T-helper 1 cell treated with Interleukin-12 subunit alpha and Interleukin-12 subunit beta and Interleukin-4 antibody, amounts not matched to agents 30 μg/mL and 1 μg/mL, for 36 hours (primary cell): ENCODE data around the gene COQ10A.

ENCODE experiments used
- H3K27ac Mint-ChIP-seq: one replicate; pipeline ENCODE4 v1.8.0; 2021; ENCODE audit warnings: mild to moderate bottlenecking, mixed read lengths
- H3K27me3 Mint-ChIP-seq: one replicate; pipeline ENCODE4 v1.8.0; 2021; ENCODE audit warnings: low read depth, mixed read lengths
- H3K36me3 Mint-ChIP-seq: one replicate; pipeline ENCODE4 v1.8.0; 2021; ENCODE audit warnings: low read depth, mixed read lengths
- H3K4me1 Mint-ChIP-seq: one replicate; pipeline ENCODE4 v1.8.0; 2021; ENCODE audit warnings: low read depth, mixed read lengths
- H3K4me3 Mint-ChIP-seq: one replicate; pipeline ENCODE4 v1.8.0; 2021; ENCODE audit warnings: mild to moderate bottlenecking, moderate library complexity, mixed read lengths
- H3K9me3 Mint-ChIP-seq: one replicate; pipeline ENCODE4 v1.8.0; 2021; ENCODE audit warnings: mixed read lengths

The COQ10A gene

DNA sequence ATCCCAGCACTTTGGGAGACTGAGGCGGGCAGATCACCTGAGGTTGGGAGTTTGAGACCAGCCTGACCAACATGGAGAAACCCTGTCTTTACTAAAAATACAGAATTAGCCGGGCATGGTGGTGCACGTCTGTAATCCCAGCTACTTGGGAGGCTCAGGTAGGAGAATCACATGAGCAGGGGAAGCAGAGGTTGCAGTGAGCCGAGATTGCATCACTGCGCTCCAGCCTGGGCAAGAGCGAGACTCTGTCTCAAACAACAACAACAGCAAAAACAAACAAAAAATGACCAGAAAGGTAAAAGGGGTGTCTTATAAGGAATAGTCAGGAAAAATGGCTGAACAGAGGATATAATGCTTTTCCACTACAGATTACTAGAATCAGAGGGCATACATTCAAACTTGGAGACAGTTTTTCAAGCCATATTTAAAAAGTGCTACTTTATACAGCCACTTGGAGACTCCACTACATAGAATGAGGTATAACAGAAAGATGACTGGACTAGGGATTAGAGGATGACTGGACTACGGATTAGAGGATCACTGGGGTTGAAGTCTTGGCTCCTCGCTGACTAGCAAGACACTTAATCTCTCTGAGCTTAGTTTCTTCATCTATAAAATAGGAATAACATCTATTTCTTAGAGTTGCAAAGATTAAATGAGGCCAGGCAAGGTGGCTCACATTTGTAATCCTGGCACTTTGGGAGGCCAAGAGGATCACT lies 38.3 kb downstream of the COQ10A start:
- Mint-ChIP-seq H3K9me3 (no peaks in the 10 kb centered on the region), H3K27me3 (no peaks in the 10 kb centered on the region), H3K36me3 (peaks cover 14% of the 10 kb centered on the region), H3K4me1 (peaks cover 19% of the 10 kb centered on the region), H3K27ac (no peak overlapping the region), H3K4me3 (no peak overlapping the region)

DNA sequence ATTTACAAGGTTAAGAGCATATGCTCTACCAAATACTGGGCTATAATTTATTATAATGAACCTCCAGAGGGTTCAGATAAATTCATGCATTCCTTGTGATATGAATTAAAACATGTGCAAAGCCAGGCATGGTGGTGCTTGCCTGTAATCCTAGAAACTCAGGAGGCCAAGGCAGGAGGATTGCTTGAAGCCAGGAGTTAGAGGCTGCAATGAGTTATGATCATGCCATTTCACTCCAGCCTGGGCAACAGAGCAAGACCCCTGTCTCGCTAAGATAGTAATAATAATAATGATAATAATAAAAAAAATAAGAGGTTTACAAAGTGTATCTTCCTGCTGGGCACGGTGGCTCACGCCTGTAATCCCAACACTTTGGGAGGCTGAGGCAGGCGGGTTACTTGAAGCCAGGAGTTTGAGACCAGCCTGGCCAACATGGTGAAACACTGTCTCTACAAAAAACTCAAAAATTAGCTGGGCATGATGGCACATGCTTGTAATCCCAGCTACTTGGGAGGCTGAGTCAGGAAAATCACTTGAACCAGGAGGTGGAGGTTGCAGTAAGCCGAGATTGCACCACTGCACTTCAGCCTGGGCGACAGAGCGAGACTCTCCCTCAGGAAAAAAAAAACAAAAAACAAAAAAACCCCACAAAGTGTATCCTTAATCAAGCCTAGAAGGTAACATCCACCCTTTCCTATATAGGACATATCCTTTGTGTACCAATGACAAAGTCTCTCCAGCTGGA lies 40.7 kb downstream of the COQ10A start:
- no peak overlapping the region for H3K27ac Mint-ChIP-seq
- no peaks in the 10 kb centered on the region for H3K27me3 Mint-ChIP-seq
- H3K36me3 Mint-ChIP-seq: peaks cover 19% of the 10 kb centered on the region
- no peaks in the 10 kb centered on the region for H3K9me3 Mint-ChIP-seq
- peaks cover 3% of the 10 kb centered on the region for H3K4me1 Mint-ChIP-seq
- no peak overlapping the region for H3K4me3 Mint-ChIP-seq

DNA sequence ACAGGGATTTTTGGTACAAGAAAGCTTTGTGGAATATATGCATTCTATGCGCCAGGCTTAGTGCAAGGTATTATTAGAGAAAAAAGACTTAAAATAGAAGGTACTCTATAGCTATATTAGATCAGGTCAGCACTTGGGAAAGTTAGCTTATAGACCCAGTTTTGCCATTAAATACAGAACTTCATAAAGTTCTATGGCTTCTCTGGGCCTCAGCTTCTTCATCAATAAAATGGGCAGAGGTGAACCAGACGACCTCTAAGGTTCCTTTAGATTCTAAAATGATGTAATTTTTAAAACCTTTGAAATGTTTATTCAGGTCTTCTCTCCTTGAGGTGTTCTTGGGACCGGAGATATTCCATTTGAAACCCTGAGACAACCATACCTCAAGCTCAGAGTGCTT lies 42.0 kb downstream of the COQ10A start:
- Mint-ChIP-seq H3K4me1 (peaks cover 3% of the 10 kb centered on the region), H3K27ac (no peak overlapping the region), H3K4me3 (no peak overlapping the region), H3K27me3 (no peaks in the 10 kb centered on the region), H3K9me3 (no peaks in the 10 kb centered on the region), H3K36me3 (peaks cover 19% of the 10 kb centered on the region)

DNA sequence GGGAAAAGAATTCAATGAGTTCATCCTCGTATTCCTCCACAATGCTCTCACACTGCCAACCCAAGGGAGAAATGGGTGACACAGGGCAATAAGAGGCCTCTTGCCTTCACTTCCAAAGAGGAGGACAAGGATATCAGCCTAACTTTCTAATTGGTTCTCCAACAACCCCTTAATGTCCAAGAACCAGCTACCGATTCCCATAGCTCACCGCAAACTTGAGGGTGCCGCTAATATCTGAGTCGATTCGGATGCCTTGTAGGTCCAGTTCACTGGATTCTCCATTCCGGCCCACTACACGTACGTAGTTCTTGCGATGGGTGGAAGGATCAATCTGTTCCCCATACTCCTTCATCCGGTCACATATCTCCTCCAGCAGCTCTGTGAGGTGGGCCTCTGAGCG lies 44.3 kb downstream of the COQ10A start:
- Mint-ChIP-seq H3K4me3 (no peak overlapping the region), H3K27ac (no peak overlapping the region), H3K36me3 (peaks cover 19% of the 10 kb centered on the region), H3K27me3 (no peaks in the 10 kb centered on the region), H3K4me1 (peaks cover 10% of the 10 kb centered on the region), H3K9me3 (no peaks in the 10 kb centered on the region)

DNA sequence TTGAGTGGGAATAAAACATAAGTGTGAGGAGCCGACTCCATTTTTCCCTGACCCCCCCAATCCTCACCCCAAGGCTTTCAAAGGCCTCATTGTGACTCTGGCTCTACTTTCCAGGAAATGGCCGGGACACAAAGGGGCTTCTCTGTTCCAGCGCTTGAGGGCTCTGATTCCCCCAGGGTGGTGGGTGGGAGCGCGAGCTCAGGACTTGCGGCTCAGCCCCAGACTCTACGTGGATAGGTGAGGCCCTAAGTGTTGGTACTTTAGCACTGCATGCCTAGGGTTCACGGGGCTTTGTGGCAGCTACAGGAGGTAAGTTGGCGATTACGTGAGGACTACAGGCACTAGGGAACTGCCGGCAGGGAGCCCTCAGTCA lies 48.5 kb downstream of the COQ10A start:
- Mint-ChIP-seq H3K27me3 (no peaks in the 10 kb centered on the region), H3K27ac (peak overlapping the region; percentile 96)

DNA sequence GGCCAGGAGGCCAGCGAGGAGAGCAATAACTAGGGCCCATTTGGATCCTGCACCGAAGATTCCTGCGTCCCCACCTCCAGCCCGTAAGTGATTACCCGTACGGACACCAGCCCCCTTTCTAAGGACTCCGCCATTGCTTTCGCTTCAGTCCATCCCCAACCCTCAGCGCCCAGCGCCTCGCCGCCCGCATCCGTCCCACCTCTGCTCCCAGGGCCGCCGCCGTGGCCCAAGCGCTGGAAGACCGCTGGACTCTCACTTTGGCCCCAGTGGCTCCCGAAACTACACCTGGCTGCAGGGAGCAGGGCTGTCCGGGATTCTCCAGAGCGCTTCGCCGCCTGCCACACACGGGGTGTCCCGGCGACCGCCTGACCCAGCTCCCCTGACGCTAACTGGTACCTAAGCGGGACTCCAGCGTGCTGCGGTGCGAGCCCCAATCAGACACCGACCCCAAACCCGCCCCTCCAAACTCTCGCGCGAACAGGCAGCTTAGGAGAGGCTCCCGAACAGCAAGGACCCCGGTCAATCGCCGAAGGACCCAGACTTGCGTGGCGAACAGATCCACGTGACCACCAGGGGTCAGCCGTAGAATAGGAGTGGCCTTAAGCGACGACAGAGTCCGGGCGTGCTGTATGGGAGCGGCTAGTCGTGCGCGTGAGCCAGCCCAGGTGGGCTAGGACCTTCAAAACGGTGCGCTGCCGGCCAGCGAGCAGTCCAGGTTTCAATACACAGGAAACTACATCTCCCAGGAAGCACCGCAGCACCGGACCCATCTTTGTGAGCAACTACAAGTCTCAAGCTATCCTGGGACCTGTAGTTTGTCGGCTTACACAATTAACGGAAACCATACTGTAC lies 49.1 kb downstream of the COQ10A start, which contains the start of gene CNPY2:
TSS of gene CNPY2 (minus strand) at position 367 of the 852 bp plus-strand sequence. CDS start 771 bp downstream, outside the sequence.
- H3K27ac Mint-ChIP-seq: peak within 1 kb of the TSS; percentile 96
- no peaks in the 10 kb centered on the region for H3K9me3 Mint-ChIP-seq
- H3K4me3 Mint-ChIP-seq: peak within 1 kb of the TSS; percentile 93
- no peaks in the 10 kb centered on the region for H3K27me3 Mint-ChIP-seq
- H3K36me3 Mint-ChIP-seq: peaks cover 13% of the 10 kb centered on the region
- H3K4me1 Mint-ChIP-seq: peaks cover 18% of the 10 kb centered on the region

More for the DNA sequence above, 48.5 kb downstream of the COQ10A start:
- H3K4me3 Mint-ChIP-seq: peak overlapping the region; percentile 93
- no peaks in the 10 kb centered on the region for H3K9me3 Mint-ChIP-seq
- peaks cover 15% of the 10 kb centered on the region for H3K36me3 Mint-ChIP-seq
- H3K4me1 Mint-ChIP-seq: peaks cover 18% of the 10 kb centered on the region

DNA sequence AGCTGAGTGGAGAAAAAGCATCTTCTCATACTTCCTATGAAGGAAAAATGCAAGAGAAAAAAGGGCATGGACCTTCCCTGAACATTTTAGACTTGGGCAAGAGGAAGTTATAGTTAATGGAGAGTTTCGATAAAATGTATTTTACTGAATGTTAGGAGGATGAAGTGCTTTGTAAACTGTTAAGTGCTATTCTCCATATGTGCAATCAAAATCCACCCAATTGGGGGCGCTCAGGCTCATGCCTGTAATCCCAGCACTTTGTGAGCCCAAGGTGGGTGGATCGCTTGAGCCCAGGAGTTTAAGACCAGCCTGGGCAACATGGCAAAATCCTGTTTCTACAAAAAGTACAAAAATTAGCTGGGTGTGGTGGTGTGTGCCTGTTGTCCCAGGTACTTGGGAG lies 50.9 kb downstream of the COQ10A start:
- Mint-ChIP-seq H3K4me1 (peaks cover 15% of the 10 kb centered on the region), H3K4me3 (no peak overlapping the region), H3K27ac (no peak overlapping the region), H3K27me3 (no peaks in the 10 kb centered on the region), H3K36me3 (peaks cover 8% of the 10 kb centered on the region), H3K9me3 (no peaks in the 10 kb centered on the region)
